Measurements from ENCODE around the gene TGFA.

TGFA gene

DNA sequence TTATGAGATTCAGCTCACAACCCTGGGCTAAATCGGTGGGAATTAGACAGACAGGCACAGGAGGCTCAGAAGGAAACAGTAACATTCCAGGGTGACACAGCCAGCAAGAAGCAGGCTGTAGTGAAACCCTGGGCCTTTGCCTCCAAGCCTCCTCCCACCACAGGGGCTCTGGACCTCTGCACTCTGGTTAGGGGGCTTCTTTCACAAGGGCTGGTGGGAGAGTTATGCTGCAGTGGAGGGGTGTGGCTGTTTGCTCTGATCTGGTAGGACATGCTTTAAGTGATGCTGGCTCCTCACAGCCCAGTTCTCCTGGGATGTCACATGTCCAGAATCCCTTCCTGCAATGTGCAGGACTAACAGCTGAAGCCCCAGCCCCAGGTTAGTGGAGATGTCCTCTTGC is 109.9 kb downstream of the TGFA start:
- H3K27ac ChIP-seq (ENCODE audit: poor library complexity, severe bottlenecking), result no peak overlapping the region
- no peak for DNase-seq (ENCODE audit: low spot score)
- TF ChIP-seq CTCF (IDR thresholded peaks at IDR 0.05; ENCODE audit: poor library complexity, severe bottlenecking), result no peak
- H3K27me3 ChIP-seq (ENCODE audit: insufficient read depth, poor library complexity, severe bottlenecking), result no peaks in the 10 kb centered on the region
- H3K36me3 ChIP-seq (ENCODE audit: low read depth), result peaks cover 23% of the 10 kb centered on the region
- no peaks in the 10 kb centered on the region for H3K9me3 ChIP-seq (ENCODE audit: severe bottlenecking)
- peak; percentile 7; the same call in 1 of the 3 replicates for ATAC-seq (ENCODE audit: low read depth)
- no peaks in the 10 kb centered on the region for H3K4me1 ChIP-seq (ENCODE audit: insufficient read depth, poor library complexity, severe bottlenecking)
- H3K4me3 ChIP-seq (ENCODE audit: severe bottlenecking), result no peak overlapping the region

DNA sequence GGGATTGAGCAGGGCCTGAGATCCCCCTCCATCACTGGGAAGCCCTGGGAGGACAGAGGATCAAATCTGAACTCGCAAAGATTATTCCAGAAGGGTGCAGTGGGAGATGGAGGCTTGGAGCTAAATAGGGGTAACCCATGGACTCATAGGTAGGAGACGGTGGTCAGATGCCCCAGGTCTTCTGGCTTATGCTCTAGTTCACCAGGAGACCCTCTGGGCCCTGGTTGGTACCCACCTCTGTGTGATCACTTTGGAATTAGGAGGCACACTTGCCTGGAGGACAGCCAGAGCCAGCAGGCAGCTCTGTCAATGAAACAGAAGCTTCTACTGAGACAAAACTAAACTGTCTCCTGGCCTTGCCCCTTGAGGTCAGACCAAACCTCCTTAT is 110.6 kb downstream of the TGFA start:
- peaks cover 16% of the 10 kb centered on the region for H3K36me3 ChIP-seq (ENCODE audit: low read depth)
- no peak for TF ChIP-seq CTCF (IDR thresholded peaks at IDR 0.05; ENCODE audit: poor library complexity, severe bottlenecking)
- H3K9me3 ChIP-seq (ENCODE audit: severe bottlenecking), result no peaks in the 10 kb centered on the region
- H3K27me3 ChIP-seq (ENCODE audit: insufficient read depth, poor library complexity, severe bottlenecking), result no peaks in the 10 kb centered on the region
- no peak for DNase-seq (ENCODE audit: low spot score)
- no peak overlapping the region for H3K4me3 ChIP-seq (ENCODE audit: severe bottlenecking)
- no peak overlapping the region for H3K27ac ChIP-seq (ENCODE audit: poor library complexity, severe bottlenecking)
- no peaks in the 10 kb centered on the region for H3K4me1 ChIP-seq (ENCODE audit: insufficient read depth, poor library complexity, severe bottlenecking)
- ATAC-seq (ENCODE audit: low read depth), result no peak

DNA sequence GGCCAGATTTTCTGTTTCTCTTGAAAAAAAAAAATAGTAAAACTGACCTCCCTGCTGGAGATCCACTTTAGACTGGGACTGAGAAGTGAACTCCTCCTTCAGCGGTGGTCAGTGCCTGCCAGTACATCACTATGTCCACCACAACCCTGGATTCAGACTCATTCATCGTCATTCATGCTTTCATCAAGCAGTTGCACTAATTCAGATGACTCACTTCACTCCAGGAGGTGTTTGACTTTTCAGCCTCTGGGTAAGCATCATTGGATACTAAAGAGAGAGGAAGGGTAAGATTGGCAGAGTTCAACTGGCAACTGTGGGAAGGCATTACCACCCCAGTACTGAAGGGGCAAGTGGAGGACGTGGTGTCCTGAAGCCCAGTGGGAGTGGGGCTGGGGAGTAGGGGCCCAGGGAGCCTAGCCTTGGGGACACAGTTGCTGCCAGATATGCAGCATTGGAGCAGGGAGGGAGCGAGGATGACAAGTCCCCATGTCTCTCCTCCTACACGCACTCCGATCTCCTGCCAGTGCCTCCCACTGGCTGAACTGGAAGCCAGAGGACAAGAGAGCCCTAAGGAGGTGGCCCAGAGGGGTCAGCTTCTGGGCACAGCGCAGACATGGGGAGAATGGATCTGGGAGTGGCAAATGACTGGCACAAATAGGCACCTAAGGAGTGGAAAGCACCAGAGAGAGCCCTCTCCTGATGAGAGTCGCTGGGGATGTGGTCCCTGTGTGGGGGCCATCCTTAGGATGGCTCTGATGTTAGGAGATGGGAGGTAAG is 111.1 kb downstream of the TGFA start:
- Histone ChIP-seq H3K4me1 (ENCODE audit: insufficient read depth, poor library complexity, severe bottlenecking) (no peaks in the 10 kb centered on the region), H3K9me3 (ENCODE audit: severe bottlenecking) (no peaks in the 10 kb centered on the region), H3K27me3 (ENCODE audit: insufficient read depth, poor library complexity, severe bottlenecking) (no peaks in the 10 kb centered on the region), H3K36me3 (ENCODE audit: low read depth) (peaks cover 10% of the 10 kb centered on the region), H3K4me3 (ENCODE audit: severe bottlenecking) (no peak overlapping the region), H3K27ac (ENCODE audit: poor library complexity, severe bottlenecking) (no peak overlapping the region)
- ATAC-seq (ENCODE audit: low read depth) (0 out of 3 replicates have a peak, but pooled peaks have one; percentile 17), DNase-seq (ENCODE audit: low spot score) (no peak)
- TF ChIP-seq CTCF (IDR thresholded peaks at IDR 0.05; ENCODE audit: poor library complexity, severe bottlenecking), result no peak

- Histone ChIP-seq H3K27ac (ENCODE audit: poor library complexity, severe bottlenecking) (no peak overlapping the region), H3K27me3 (ENCODE audit: insufficient read depth, poor library complexity, severe bottlenecking) (no peaks in the 10 kb centered on the region)
These were observed 113.0 kb downstream of the TGFA start for GRCh38 chr2:70440621-70441020.

More at GRCh38 chr2:70440621-70441020, 113.0 kb downstream of the TGFA start:
- ATAC-seq (ENCODE audit: low read depth), result peak; percentile 27; the same call in 1 of the 3 replicates
- Histone ChIP-seq H3K36me3 (ENCODE audit: low read depth) (no peaks in the 10 kb centered on the region), H3K9me3 (ENCODE audit: severe bottlenecking) (no peaks in the 10 kb centered on the region), H3K4me1 (ENCODE audit: insufficient read depth, poor library complexity, severe bottlenecking) (no peaks in the 10 kb centered on the region), H3K4me3 (ENCODE audit: severe bottlenecking) (no peak overlapping the region)
- DNase-seq (ENCODE audit: low spot score), result no peak
- no peak for TF ChIP-seq CTCF (IDR thresholded peaks at IDR 0.05; ENCODE audit: poor library complexity, severe bottlenecking)

Data from RWPE2 (cell line).